ENCODE measurements around the gene SH3BP4.
"Not testable (repeated sequence)": the region's sequence is repeated elsewhere in the genome, so short reads cannot be mapped to it uniquely, and the experiment has no call there.

The SH3BP4 gene

DNA sequence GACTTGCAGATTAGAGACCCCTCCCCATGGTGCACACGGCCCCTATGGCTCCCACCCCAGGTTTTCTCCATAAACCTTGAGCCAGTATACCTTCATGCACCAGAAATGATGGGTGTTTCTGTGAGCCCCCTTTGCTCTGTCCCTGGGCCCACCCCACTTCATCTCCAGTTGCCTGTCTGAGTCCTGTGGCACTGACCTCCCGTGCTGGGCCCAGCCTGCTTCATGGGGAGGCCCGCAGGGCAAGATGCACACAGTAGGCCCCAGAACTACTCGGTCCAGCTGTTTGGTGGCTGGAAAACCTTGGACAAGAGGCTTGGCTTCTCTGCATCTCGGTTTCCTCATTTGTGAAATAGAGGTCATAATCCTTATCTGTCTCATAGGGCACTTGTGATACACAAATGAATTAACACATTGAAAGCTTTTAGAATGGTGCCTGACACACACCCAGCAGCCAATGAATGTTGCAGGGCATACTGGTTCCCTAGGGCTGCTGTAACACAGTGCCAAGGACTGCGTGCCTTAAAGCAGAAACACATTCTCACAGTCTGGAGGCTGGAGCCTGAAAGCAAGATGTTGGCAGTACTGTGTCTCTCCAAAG lies 58.4 kb downstream of the SH3BP4 start:
- Histone ChIP-seq H3K4me1 (ENCODE audit: insufficient read depth, low read length) (peaks cover 34% of the 10 kb centered on the region), H3K36me3 (ENCODE audit: insufficient read depth, low read length) (peaks cover 7% of the 10 kb centered on the region), H3K9ac (ENCODE audit: low read depth, low read length) (no peak overlapping the region), H3K9me3 (ENCODE audit: control insufficient read depth, insufficient read depth, low read length) (no peaks in the 10 kb centered on the region; the same call in 1 of the 2 replicates)

DNA sequence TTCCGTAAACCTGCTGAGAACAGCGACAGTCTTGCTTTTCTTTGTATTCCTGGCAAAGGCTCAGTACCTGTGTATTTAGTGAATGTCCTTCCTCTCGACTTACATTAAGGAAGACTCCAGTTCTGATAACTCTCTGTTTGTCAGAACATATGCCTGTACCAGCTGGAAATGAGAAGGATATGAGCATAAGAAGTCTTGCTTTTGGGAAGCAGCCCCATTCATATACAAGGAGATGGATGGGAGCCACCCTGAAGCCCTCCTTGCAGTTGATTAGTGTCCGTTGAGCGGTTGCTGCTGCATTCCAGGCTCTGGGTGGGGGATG lies 59.8 kb downstream of the SH3BP4 start:
- Histone ChIP-seq H3K9ac (ENCODE audit: low read depth, low read length) (no peak overlapping the region), H3K36me3 (ENCODE audit: insufficient read depth, low read length) (peaks cover 7% of the 10 kb centered on the region), H3K9me3 (ENCODE audit: control insufficient read depth, insufficient read depth, low read length) (no peaks in the 10 kb centered on the region; the same call in 1 of the 2 replicates), H3K4me1 (ENCODE audit: insufficient read depth, low read length) (peaks cover 21% of the 10 kb centered on the region)

DNA sequence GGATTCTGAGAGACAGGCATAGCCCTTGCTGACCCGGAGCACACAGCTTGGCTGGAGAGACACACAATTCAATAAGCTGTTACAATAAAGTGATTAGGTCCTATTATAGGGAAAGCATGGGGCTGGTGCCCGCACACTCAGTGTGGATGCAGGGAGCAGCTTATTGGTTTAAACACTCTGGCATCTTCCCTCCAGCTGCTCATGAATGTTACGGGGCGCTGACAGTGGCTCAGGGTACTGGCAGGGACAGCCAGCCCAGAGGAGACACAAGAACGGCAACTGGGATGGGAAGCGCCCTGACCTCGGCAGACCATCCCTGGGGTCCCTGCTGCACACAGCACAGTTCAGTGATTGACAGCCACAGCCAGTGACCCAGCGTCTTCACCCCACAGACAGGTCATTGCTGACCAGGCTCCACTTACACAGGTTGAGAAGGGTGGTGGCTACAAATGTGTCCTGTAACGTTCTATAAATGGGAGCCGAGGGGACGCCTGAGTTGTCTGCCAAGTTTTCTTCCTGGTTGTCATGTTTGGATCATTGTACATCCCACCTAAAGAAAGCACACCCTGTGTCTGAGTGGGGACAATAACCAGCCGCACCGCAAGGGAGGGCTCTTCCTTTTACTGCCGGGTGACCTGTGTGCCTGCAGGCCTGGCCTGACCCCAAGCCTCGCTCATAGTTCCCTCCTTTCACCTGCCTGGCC lies 60.3 kb downstream of the SH3BP4 start:
- Histone ChIP-seq H3K36me3 (ENCODE audit: insufficient read depth, low read length) (peaks cover 7% of the 10 kb centered on the region; the same call in 1 of the 2 replicates), H3K9me3 (ENCODE audit: control insufficient read depth, insufficient read depth, low read length) (no peaks in the 10 kb centered on the region; the same call in 1 of the 2 replicates), H3K4me1 (ENCODE audit: insufficient read depth, low read length) (peaks cover 17% of the 10 kb centered on the region), H3K9ac (ENCODE audit: low read depth, low read length) (no peak overlapping the region)

DNA sequence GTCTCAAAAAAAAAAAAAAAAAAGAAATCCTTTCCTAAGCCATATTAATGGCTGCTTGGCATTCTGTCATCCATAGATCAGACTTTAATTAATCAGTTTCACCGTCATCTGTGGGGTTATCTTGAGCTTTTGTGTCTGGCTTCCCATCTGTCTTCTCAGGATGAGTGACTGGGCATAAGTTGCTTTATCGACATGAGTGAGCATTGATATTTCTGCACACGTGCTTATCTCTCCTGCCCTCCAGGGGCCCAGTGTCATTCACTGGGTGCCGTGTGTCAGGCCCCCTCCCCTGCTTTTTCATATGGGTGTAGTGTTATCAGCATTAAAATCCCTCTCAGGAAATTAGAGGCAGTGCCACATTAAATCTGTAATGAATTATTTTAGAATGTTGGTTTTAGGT lies 65.6 kb downstream of the SH3BP4 start:
- peaks cover 3% of the 10 kb centered on the region; the same call in 1 of the 2 replicates for H3K36me3 ChIP-seq (ENCODE audit: insufficient read depth, low read length)
- H3K9ac ChIP-seq (ENCODE audit: low read depth, low read length), result no peak overlapping the region
- peaks cover 3% of the 10 kb centered on the region for H3K4me1 ChIP-seq (ENCODE audit: insufficient read depth, low read length)
- H3K9me3 ChIP-seq (ENCODE audit: control insufficient read depth, insufficient read depth, low read length), result no peaks in the 10 kb centered on the region; the same call in 1 of the 2 replicates

DNA sequence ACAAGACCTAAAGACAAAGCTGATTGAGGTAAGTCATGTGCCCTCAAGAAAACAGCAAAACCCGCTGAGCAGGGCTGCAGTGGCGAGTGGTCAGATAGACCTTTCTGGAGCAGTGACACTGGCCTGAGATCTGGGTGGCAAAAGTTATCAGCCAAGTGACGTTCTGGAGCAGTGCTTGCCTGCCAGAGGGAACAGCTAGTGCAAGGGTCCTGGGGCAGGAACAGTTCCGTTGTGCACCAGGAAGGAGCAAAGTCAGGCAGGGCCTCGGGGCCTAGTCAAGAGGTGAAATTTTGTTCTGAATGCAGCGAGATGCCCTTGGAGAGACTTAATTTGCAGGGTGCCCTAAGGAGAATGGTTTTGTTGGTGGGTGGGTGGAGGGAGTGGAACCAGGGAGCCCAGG lies 67.0 kb downstream of the SH3BP4 start:
- Histone ChIP-seq H3K9me3 (ENCODE audit: control insufficient read depth, insufficient read depth, low read length) (no peaks in the 10 kb centered on the region; the same call in 1 of the 2 replicates), H3K36me3 (ENCODE audit: insufficient read depth, low read length) (peaks cover 3% of the 10 kb centered on the region; the same call in 1 of the 2 replicates), H3K9ac (ENCODE audit: low read depth, low read length) (no peak overlapping the region), H3K4me1 (ENCODE audit: insufficient read depth, low read length) (peaks cover 2% of the 10 kb centered on the region)

DNA sequence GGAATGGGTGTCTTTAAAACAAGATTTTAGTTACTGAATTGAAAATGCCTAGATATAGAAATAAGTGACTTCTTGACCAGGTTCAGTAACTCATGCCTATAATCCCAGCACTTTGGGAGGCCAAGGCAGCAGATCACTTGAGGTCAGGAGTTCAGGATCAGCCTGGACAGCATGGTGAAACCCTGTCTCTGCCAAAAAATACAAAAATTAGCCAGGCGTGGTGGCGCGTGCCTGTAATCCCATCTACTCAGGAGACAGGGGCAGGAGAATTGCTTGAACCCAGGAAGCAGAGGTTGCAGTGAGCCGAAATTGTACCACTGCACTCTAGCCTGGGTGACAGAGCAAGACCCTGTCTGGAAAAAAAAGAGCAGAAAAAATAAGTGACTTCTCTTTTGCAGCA lies 68.3 kb downstream of the SH3BP4 start:
- peaks cover 12% of the 10 kb centered on the region for H3K4me1 ChIP-seq (ENCODE audit: insufficient read depth, low read length)
- not testable (repeated sequence) for H3K36me3 ChIP-seq (ENCODE audit: insufficient read depth, low read length); H3K9ac ChIP-seq (ENCODE audit: low read depth, low read length); H3K9me3 ChIP-seq (ENCODE audit: control insufficient read depth, insufficient read depth, low read length)

DNA sequence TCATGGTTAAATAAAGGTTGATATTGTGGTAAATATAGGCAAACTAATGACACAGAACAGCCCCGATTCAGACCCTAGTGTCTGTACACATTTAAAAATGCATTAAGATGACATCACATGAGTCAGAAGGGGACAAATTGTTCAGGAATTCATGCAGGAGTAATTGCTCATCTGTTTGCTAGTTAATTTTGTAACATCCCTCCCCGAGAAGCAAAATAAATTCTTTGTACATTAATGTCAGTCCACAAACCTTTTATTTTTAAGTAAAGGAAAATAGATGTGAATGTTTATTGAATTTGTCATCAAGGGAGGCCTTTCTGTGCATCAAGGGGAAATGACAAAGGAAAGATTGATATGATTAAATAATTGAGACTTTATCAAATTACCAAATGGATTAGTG lies 69.9 kb downstream of the SH3BP4 start:
- Histone ChIP-seq H3K36me3 (ENCODE audit: insufficient read depth, low read length) (no peaks in the 10 kb centered on the region), H3K4me1 (ENCODE audit: insufficient read depth, low read length) (peaks cover 25% of the 10 kb centered on the region), H3K9me3 (ENCODE audit: control insufficient read depth, insufficient read depth, low read length) (no peaks in the 10 kb centered on the region), H3K9ac (ENCODE audit: low read depth, low read length) (no peak overlapping the region)

DNA sequence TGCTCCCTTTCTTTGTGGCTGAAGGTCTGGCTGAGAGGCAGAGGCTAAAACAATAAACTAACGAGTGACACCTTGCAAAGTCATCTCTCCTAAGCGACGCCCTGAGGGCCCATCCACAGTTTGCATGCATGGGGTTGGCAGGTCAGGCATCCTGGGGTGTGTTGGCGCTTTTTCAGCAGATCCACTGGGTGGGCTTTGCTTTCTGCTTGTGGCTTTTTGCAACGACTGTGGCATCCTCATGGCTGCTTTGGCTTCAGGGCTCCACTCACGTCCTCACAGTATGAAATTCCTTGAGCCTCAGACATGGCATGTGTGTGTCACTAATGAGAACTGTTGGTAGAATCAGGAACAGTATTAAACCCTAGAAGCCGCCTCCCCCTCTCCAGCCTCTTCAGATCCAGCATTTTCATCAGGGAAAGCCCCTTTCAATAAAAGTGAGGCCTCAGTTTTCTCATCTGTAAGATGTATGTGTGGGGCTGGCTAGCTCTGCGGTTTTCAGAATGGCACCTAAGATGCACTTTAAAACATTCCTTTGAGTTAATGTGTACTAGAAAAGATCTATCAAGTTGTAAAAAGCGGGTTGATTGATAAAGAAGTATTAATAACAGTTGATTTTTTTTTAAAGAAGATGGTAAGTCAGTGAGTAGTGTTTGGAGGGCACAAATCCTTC lies 72.5 kb downstream of the SH3BP4 start:
- no peak overlapping the region for H3K9ac ChIP-seq (ENCODE audit: low read depth, low read length)
- peaks cover 25% of the 10 kb centered on the region for H3K4me1 ChIP-seq (ENCODE audit: insufficient read depth, low read length)
- no peaks in the 10 kb centered on the region for H3K9me3 ChIP-seq (ENCODE audit: control insufficient read depth, insufficient read depth, low read length)
- no peaks in the 10 kb centered on the region for H3K36me3 ChIP-seq (ENCODE audit: insufficient read depth, low read length)

DNA sequence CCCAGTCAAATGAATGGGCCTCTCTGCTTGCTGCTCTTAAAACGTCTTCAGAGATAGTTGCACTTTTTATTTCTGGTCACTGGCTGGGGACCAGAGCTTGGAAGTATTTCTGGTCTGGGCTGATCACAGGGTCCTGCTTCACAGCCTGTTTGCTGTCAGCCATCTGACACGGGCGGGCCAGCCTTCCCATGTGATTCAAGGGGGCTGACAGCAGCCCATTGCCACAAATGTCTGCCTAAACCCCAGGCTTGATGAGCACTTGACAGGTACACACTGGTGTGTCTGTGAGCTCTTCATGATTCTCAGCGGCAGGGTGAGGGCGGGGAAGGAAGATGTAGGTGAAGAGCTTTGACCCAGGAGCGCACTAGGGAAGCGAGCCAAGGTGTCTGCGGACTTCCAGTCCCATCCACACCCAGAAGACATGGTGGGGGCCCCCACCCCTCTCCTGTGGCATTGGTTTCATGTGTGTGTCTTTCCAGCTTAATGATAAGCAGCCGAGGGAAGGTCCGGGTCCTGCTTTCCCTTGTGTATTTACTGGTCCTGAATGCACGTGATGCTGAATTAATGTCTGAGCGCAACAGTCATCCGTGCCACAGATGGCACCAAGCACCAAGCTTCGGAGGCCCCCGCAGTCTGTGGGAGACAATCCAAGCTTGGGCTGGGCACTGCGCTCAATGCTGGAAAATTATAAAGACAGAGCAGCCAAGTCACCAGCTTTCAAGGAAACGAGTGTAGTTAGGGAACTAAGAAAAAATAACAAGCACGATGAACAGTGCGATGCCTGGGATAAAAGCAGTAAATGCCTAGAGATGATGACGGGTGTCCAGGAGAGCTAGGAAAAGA lies 73.3 kb downstream of the SH3BP4 start:
- Histone ChIP-seq H3K36me3 (ENCODE audit: insufficient read depth, low read length) (no peaks in the 10 kb centered on the region), H3K9me3 (ENCODE audit: control insufficient read depth, insufficient read depth, low read length) (no peaks in the 10 kb centered on the region), H3K4me1 (ENCODE audit: insufficient read depth, low read length) (peaks cover 25% of the 10 kb centered on the region), H3K9ac (ENCODE audit: low read depth, low read length) (no peak overlapping the region)

DNA sequence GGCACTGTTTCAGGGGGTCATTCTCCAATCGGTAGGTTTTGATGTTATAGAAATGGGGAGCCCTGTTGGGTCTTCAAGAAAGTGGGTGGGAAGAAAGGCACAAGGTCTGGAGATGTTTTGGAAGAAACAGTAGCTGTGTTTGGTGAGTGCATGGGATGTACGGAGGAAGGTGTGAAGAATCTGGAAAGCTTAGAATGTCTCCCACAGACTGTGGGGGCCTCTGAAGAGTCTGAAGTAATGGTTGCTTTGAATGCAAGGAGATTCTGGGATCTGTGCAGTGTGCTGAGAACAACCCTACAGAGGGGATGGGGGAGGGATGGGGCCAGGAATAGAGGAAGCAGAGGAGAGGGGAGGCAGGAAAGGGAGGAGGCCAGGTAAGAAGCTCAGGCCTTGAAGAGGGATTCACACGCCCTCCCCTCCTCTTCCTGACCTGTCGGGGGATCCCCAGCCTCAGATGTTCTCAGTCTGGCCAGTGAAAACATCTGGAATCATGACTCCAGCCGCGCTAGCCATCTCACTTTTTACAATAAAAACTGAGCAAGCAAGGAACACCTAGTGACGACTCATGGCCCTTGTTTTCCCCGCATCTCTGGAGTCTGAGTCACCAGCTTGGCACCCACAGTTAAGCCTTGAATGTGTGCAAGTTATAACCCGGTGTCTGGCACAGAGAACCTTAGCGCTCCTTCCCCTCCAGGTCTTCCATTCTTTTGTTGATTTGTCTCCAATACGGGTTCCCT lies 74.2 kb downstream of the SH3BP4 start:
- H3K9ac ChIP-seq (ENCODE audit: low read depth, low read length), result no peak overlapping the region
- no peaks in the 10 kb centered on the region for H3K9me3 ChIP-seq (ENCODE audit: control insufficient read depth, insufficient read depth, low read length)
- H3K4me1 ChIP-seq (ENCODE audit: insufficient read depth, low read length), result peaks cover 25% of the 10 kb centered on the region
- H3K36me3 ChIP-seq (ENCODE audit: insufficient read depth, low read length), result no peaks in the 10 kb centered on the region

DNA sequence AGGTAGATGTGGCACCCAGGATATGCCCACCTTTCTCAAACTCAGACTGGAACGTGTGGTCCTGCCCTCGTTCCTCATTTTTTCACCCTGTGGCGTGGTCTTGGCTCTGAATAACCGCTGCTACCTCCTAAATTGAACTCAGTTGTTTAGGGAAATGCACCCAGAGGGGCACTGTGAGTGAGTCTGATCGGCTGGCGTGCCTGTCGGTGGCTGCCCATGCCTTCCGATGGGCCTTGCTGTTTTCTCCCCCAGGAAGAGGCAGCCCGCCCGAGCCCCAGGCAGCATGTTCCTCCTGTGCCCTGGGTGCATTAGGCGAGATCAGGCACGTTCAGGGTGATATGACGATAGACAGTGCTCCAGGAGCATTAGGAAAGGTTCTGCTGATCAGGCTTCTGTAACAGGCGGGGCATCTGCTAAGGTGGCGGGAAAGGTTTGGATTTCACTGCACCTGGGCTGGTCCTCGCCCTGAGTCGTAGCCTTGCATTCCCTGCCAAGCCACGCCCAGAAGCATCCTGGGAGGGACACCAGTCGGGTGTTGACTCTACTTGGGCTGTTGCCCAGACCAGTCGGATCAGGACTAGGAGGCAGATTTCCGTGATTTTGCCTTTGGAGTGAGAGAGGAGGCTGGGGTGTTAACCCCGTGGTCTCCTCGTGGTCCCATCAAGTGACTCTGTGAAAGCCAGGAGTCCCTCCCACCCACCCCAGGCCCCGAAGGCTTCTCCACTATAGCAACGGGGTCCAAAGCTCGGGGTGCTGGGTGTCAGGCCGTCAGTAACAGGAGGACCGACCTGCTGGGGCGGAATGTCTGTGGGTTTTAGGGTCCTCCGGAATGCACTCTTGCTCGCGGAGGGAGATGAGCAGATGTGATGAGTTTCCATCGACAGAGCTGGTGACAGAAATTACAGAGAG lies 75.1 kb downstream of the SH3BP4 start:
- H3K9ac ChIP-seq (ENCODE audit: low read depth, low read length), result no peak overlapping the region
- no peaks in the 10 kb centered on the region for H3K36me3 ChIP-seq (ENCODE audit: insufficient read depth, low read length)
- no peaks in the 10 kb centered on the region for H3K9me3 ChIP-seq (ENCODE audit: control insufficient read depth, insufficient read depth, low read length)
- H3K4me1 ChIP-seq (ENCODE audit: insufficient read depth, low read length), result peaks cover 25% of the 10 kb centered on the region

DNA sequence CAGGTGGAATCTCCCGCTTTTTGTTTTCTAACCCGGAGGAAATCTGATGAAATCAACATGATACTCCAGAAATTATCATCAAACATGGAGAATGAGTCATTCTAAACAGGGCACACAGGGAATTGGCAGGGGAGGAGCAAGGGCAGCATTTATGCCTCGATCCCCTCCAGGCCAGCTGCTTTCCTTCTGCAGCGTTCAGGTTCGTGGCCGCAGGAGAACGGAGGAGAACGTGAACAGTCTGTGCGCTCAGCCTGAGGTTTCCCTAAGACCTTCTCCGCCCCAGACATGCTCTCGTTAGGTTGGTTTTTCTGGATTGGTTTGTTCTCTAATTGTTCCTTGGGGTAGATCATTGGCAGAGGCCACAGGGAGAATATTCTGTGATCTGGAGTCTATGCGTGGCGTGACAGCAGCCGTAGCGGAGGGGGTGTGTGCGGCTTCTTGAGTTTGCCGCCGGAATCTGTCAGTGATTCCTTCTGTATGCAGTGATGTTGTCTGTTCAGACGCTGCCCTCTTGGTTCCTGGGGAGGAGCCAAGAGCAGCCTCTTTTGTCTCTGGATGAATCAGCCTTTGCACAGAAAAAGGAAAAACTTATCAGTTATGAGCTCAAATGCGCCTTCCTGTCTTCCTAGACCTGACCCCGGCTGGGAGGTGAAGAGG lies 75.9 kb downstream of the SH3BP4 start:
- Histone ChIP-seq H3K36me3 (ENCODE audit: insufficient read depth, low read length) (no peaks in the 10 kb centered on the region), H3K4me1 (ENCODE audit: insufficient read depth, low read length) (peaks cover 25% of the 10 kb centered on the region), H3K9ac (ENCODE audit: low read depth, low read length) (no peak overlapping the region), H3K9me3 (ENCODE audit: control insufficient read depth, insufficient read depth, low read length) (no peaks in the 10 kb centered on the region)

DNA sequence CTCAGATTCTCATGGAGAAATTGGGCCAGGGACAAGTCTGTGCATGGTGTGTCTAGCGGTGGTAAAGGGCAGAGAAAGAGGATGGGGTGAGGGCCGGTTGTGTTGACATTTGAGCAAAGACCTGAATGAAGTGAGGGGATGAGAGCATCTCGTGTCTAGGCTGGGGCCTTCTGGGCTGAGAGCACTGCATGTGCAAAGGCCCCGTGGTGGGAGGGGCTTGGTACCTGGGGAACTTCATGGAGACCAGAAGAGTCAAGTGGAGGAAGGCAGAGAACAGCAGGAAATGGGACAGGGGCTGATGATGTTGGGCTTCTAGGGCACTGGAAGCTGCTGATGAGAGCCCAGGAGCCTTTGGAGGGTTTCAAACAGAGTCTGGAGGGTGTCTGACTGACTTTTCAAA lies 76.8 kb downstream of the SH3BP4 start:
- H3K36me3 ChIP-seq (ENCODE audit: insufficient read depth, low read length), result no peaks in the 10 kb centered on the region
- peaks cover 25% of the 10 kb centered on the region for H3K4me1 ChIP-seq (ENCODE audit: insufficient read depth, low read length)
- H3K9me3 ChIP-seq (ENCODE audit: control insufficient read depth, insufficient read depth, low read length), result no peaks in the 10 kb centered on the region
- no peak overlapping the region for H3K9ac ChIP-seq (ENCODE audit: low read depth, low read length)
